ENCODE results near the gene TCTA.

The TCTA gene

GRCh38 chr3:49416867-49417266 is 4.6 kb downstream of the TCTA start:
- no peak for TF ChIP-seq CTCF (IDR thresholded peaks at IDR 0.05; ENCODE audit: borderline replicate concordance, insufficient read depth, low read depth, low read length)
- no peak overlapping the region for H3K4me3 ChIP-seq (ENCODE audit: low read depth, low read length)

GRCh38 chr3:49417516-49418120 is 5.4 kb downstream of the TCTA start:
- no peak for TF ChIP-seq CTCF (IDR thresholded peaks at IDR 0.05; ENCODE audit: borderline replicate concordance, insufficient read depth, low read depth, low read length)
- H3K4me3 ChIP-seq (ENCODE audit: low read depth, low read length) = no peak overlapping the region

GRCh38 chr3:49421890-49422378 is 9.7 kb downstream of the TCTA start:
- TF ChIP-seq CTCF (IDR thresholded peaks at IDR 0.05; ENCODE audit: borderline replicate concordance, insufficient read depth, low read depth, low read length) = no peak
- no peak overlapping the region for H3K4me3 ChIP-seq (ENCODE audit: low read depth, low read length)

GRCh38 chr3:49422379-49423248 is 10.4 kb downstream of the TCTA start, which contains the start of gene AMT:
TSS of gene AMT (minus strand) at chr3:49422473. CDS start at chr3:49422450, 23 bp downstream.
- no peak within 1 kb of the TSS for H3K4me3 ChIP-seq (ENCODE audit: low read depth, low read length)
- no peak for TF ChIP-seq CTCF (IDR thresholded peaks at IDR 0.05; ENCODE audit: borderline replicate concordance, insufficient read depth, low read depth, low read length)

GRCh38 chr3:49424816-49425215 is 12.6 kb downstream of the TCTA start:
- no peak overlapping the region for H3K4me3 ChIP-seq (ENCODE audit: low read depth, low read length)
- TF ChIP-seq CTCF (IDR thresholded peaks at IDR 0.05; ENCODE audit: borderline replicate concordance, insufficient read depth, low read depth, low read length) = no peak

- H3K4me3 ChIP-seq (ENCODE audit: low read depth, low read length) = no peak overlapping the region
Measured at GRCh38 chr3:49427586-49427985, 15.4 kb downstream of the TCTA start.

More at GRCh38 chr3:49427586-49427985, 15.4 kb downstream of the TCTA start:
- no peak for TF ChIP-seq CTCF (IDR thresholded peaks at IDR 0.05; ENCODE audit: borderline replicate concordance, insufficient read depth, low read depth, low read length)
